NB4 (cell line): Measurements from ENCODE around the gene SLC28A3.

ENCODE experiments used
- MYC ChIP-seq: IDR thresholded peaks from 2 replicates; pipeline ENCODE4 v1.6.1; 2011; ENCODE audit warnings: low read depth, low read length
- POLR2A ChIP-seq: IDR thresholded peaks from 2 replicates; pipeline ENCODE4 v1.6.1; 2011; ENCODE audit warnings: mild to moderate bottlenecking; ENCODE audit not compliant: insufficient read length; ENCODE audit errors: extremely low read depth
- TF ChIP-seq, protein P1 (sequence below): IDR thresholded peaks from one replicate; pipeline ENCODE4 v1.5.1; 2012; ENCODE audit warnings: low read depth, low read length

DNA sequence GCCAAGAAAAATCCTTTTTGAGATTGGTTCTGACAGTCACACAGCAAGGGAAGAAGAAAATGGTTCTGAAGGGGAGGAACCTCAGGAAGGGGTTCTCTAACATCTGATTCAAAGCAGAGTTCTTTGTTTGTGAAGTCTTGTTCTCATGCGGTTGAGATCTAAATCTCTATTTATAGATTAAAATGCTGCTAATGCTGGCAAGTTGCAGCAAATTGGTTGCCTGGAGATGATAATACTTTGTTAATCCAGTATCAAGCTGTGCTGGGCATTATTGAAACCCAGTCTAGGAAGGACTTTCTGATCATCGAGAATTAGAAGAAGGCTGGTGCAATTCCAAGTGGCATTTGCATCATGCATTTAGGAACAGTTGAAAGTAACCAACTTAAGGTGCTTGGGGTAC, 34.0 kb upstream of the SLC28A3 start:
- TF ChIP-seq, protein P1, sequence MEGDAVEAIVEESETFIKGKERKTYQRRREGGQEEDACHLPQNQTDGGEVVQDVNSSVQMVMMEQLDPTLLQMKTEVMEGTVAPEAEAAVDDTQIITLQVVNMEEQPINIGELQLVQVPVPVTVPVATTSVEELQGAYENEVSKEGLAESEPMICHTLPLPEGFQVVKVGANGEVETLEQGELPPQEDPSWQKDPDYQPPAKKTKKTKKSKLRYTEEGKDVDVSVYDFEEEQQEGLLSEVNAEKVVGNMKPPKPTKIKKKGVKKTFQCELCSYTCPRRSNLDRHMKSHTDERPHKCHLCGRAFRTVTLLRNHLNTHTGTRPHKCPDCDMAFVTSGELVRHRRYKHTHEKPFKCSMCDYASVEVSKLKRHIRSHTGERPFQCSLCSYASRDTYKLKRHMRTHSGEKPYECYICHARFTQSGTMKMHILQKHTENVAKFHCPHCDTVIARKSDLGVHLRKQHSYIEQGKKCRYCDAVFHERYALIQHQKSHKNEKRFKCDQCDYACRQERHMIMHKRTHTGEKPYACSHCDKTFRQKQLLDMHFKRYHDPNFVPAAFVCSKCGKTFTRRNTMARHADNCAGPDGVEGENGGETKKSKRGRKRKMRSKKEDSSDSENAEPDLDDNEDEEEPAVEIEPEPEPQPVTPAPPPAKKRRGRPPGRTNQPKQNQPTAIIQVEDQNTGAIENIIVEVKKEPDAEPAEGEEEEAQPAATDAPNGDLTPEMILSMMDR, result no peak
- TF ChIP-seq POLR2A, result no peak
- no peak for TF ChIP-seq MYC
